HEK293 (cell line): Measurements from ENCODE around the gene POLR2H.
"Not testable (repeated sequence)": the region's sequence is repeated elsewhere in the genome, so short reads cannot be mapped to it uniquely, and the experiment has no call there.

Source experiments
- CTCF ChIA-PET: fragments of 350-600 bp; formaldehyde crosslinking; extraction: SDS; loops from one replicate; lab custom pipeline; 2021; ENCODE audit warnings: antibody characterized with exemption; lab: Yijun Ruan, JAX
- POLR2A ChIA-PET: fragments of 300-600 bp; formaldehyde crosslinking; extraction: SDS; loops from one replicate; lab custom pipeline; 2020; ENCODE audit warnings: antibody characterized with exemption, inconsistent platforms; lab: Yijun Ruan, JAX
- H3K27ac ChIP-seq: fragments of 200-500 bp; sonication (Bioruptor generic); 2 replicates; pipeline ENCODE4 v1.5.1; 2014; ENCODE audit warnings: low read depth, low read length, control low read depth, inconsistent platforms; ENCODE audit errors: extremely low read depth
- H3K36me3 ChIP-seq, 2 experiments: fragments of 200-500 bp in 1 of 2; sonication (Bioruptor generic) in 1 of 2; 1 replicate in 1 of 2; 2 replicates in 1 of 2; pipeline ENCODE4 v1.5.1; 2014 to 2017; ENCODE audit warnings: inconsistent platforms in 2 of 2, low read length in 2 of 2; ENCODE audit not compliant: control insufficient read depth in 2 of 2, insufficient read depth in 1 of 2
- H3K4me1 ChIP-seq: fragments of 200-500 bp; sonication (Bioruptor generic); 2 replicates; pipeline ENCODE4 v1.5.1; 2014; ENCODE audit warnings: mild to moderate bottlenecking, low read length, inconsistent platforms; ENCODE audit not compliant: control insufficient read depth, insufficient read depth
- H3K4me3 ChIP-seq: 2 replicates; pipeline ENCODE4 v1.5.1; 2011; ENCODE audit warnings: low read depth, mild to moderate bottlenecking, control low read depth, low read length, moderate library complexity
- H3K9me3 ChIP-seq: fragments of 200-500 bp; sonication (Bioruptor generic); 2 replicates; pipeline ENCODE4 v1.5.1; 2014; ENCODE audit warnings: low read depth, low read length, inconsistent platforms; ENCODE audit not compliant: control insufficient read depth, insufficient read depth
- ATF2 ChIP-seq: fragments of 450-650 bp; formaldehyde crosslinking; IDR thresholded peaks from 2 replicates; pipeline ENCODE4 v1.5.1; 2016; ENCODE audit warnings: missing biosample characterization, missing genetic modification characterization, low read depth
- EGR2 ChIP-seq: fragments of 450-650 bp; formaldehyde crosslinking; IDR thresholded peaks from 2 replicates; pipeline ENCODE4 v1.5.1; 2016; ENCODE audit warnings: low read depth, missing biosample characterization, missing genetic modification characterization
- GLIS2 ChIP-seq: fragments of 450-650 bp; formaldehyde crosslinking; IDR thresholded peaks from 2 replicates; pipeline ENCODE4 v1.5.1; 2016; ENCODE audit warnings: missing biosample characterization, missing genetic modification characterization
- HOXC10 ChIP-seq: sonication (generic); formaldehyde crosslinking; IDR thresholded peaks from 2 replicates; pipeline ENCODE4 v1.8.1; 2023; ENCODE audit warnings: mild to moderate bottlenecking, missing genetic modification reagents
- IKZF3 ChIP-seq: fragments of 450-650 bp; IDR thresholded peaks from 2 replicates; pipeline ENCODE4 v1.5.0; 2018; ENCODE audit warnings: missing biosample characterization, mild to moderate bottlenecking, missing genetic modification characterization, moderate library complexity
- KLF16 ChIP-seq: fragments of 450-650 bp; formaldehyde crosslinking; IDR thresholded peaks from 2 replicates; pipeline ENCODE4 v1.5.1; 2017; ENCODE audit warnings: missing biosample characterization, missing genetic modification characterization
- KLF17 ChIP-seq: fragments of 450-650 bp; formaldehyde crosslinking; IDR thresholded peaks from 2 replicates; pipeline ENCODE4 v1.5.1; 2016; ENCODE audit warnings: missing biosample characterization, missing genetic modification characterization
- MEIS1 ChIP-seq: sonication (generic); formaldehyde crosslinking; IDR thresholded peaks from 2 replicates; pipeline ENCODE4 v1.8.1; 2022; ENCODE audit warnings: missing genetic modification reagents, mild to moderate bottlenecking, borderline replicate concordance
- MYNN ChIP-seq: fragments of 450-650 bp; formaldehyde crosslinking; IDR thresholded peaks from 2 replicates; pipeline ENCODE4 v1.5.1; 2016; ENCODE audit warnings: missing biosample characterization, missing genetic modification characterization, borderline replicate concordance
- PRDM6 ChIP-seq: fragments of 450-650 bp; formaldehyde crosslinking; IDR thresholded peaks from 2 replicates; pipeline ENCODE4 v1.5.1; 2017; ENCODE audit warnings: missing biosample characterization, missing genetic modification characterization
- SCRT2 ChIP-seq: fragments of 450-650 bp; formaldehyde crosslinking; IDR thresholded peaks from 2 replicates; pipeline ENCODE4 v1.5.1; 2016; ENCODE audit warnings: missing biosample characterization, missing genetic modification characterization
- ZBTB26 ChIP-seq: fragments of 450-650 bp; formaldehyde crosslinking; optimal IDR thresholded peaks from 2 replicates; pipeline ENCODE3; 2016; ENCODE audit warnings: missing biosample characterization, mild to moderate bottlenecking, missing genetic modification characterization
- ZFHX2 ChIP-seq: fragments of 450-650 bp; formaldehyde crosslinking; conservative IDR thresholded peaks from 2 replicates; pipeline ENCODE4 v1.5.1; 2016; ENCODE audit warnings: missing biosample characterization, missing genetic modification characterization
- ZIC2 ChIP-seq: fragments of 450-650 bp; formaldehyde crosslinking; IDR thresholded peaks from 2 replicates; pipeline ENCODE4 v1.5.1; 2016; ENCODE audit warnings: missing biosample characterization, missing genetic modification characterization
- ZNF157 ChIP-seq: fragments of 450-650 bp; formaldehyde crosslinking; IDR thresholded peaks from 2 replicates; pipeline ENCODE4 v1.5.1; 2016; ENCODE audit warnings: missing biosample characterization, missing genetic modification characterization
- ZNF18 ChIP-seq: fragments of 450-650 bp; formaldehyde crosslinking; IDR thresholded peaks from 2 replicates; pipeline ENCODE4 v1.5.1; 2016; ENCODE audit warnings: missing biosample characterization, missing genetic modification characterization
- ZNF2 ChIP-seq: fragments of 450-650 bp; formaldehyde crosslinking; IDR thresholded peaks from 2 replicates; pipeline ENCODE4 v1.5.1; 2016; ENCODE audit warnings: missing biosample characterization, missing genetic modification characterization
- ZNF521 ChIP-seq: fragments of 450-650 bp; formaldehyde crosslinking; IDR thresholded peaks from 2 replicates; pipeline ENCODE4 v1.5.1; 2017; ENCODE audit warnings: missing biosample characterization, mild to moderate bottlenecking, missing genetic modification characterization
- ZNF629 ChIP-seq: fragments of 450-650 bp; formaldehyde crosslinking; IDR thresholded peaks from 2 replicates; pipeline ENCODE4 v1.5.1; 2017; ENCODE audit warnings: missing biosample characterization, missing genetic modification characterization
- ZNF660 ChIP-seq: fragments of 450-650 bp; IDR thresholded peaks from 2 replicates; pipeline ENCODE4 v1.5.1; 2018; ENCODE audit warnings: missing biosample characterization, mild to moderate bottlenecking, missing genetic modification characterization
- ZNF76 ChIP-seq: fragments of 450-650 bp; formaldehyde crosslinking; IDR thresholded peaks from 2 replicates; pipeline ENCODE4; 2016; ENCODE audit warnings: low read depth, missing biosample characterization, missing genetic modification characterization, borderline replicate concordance
- ZNF843 ChIP-seq: fragments of 450-650 bp; formaldehyde crosslinking; IDR thresholded peaks from 2 replicates; pipeline ENCODE4 v1.5.1; 2016; ENCODE audit warnings: missing biosample characterization, missing genetic modification characterization
- ZXDB ChIP-seq: fragments of 450-650 bp; formaldehyde crosslinking; IDR thresholded peaks from 2 replicates; pipeline ENCODE4 v1.5.1; 2016; ENCODE audit warnings: missing biosample characterization, missing genetic modification characterization

POLR2H gene

GRCh38 chr3:184338511-184338945 lies 23.0 kb upstream of the POLR2H start:
- Histone ChIP-seq H3K9me3 (no peaks in the 10 kb centered on the region), H3K4me1 (no peaks in the 10 kb centered on the region), H3K4me3 (peak overlapping the region; percentile 11), H3K36me3 (peaks cover 0 to 55% of the 10 kb centered on the region in 2 experiments; a peak in 1 of 3 replicates), H3K27ac (no peak overlapping the region)
- ChIA-PET CTCF (interaction anchor here (0.8 to 2.2 kb wide), 2 partner anchors 17 to 33 kb away, joined by 3 to 6 read pairs; no protein-coding TSS in a partner anchor), POLR2A (interaction anchor here (0.6 to 2.0 kb wide), 2 partner anchors 10 to 33 kb away, joined by 3 to 5 read pairs; no protein-coding TSS in a partner anchor)
- TF ChIP-seq ZFHX2 (tag by site-specific recombination) (peak; percentile 90), KLF17 (tag by site-specific recombination) (no peak), ZIC2 (peak; percentile 21; the same call in 1 of the 2 replicates), ATF2 (tag by site-specific recombination) (peak; percentile 83), ZBTB26 (tag by site-specific recombination) (peak; percentile 44), ZNF629 (tag by site-specific recombination) (peak; percentile 72), HOXC10 (CRISPR knock-in tag) (no peak), SCRT2 (peak; percentile 85), GLIS2 (tag by site-specific recombination) (peak; percentile 70), ZNF521 (tag by site-specific recombination) (no peak), IKZF3 (peak; percentile 91), PRDM6 (tag by site-specific recombination) (no peak), MYNN (tag by site-specific recombination) (peak; percentile 98), ZNF660 (tag by site-specific recombination) (peak; percentile 56; the same call in 1 of the 2 replicates), ZNF76 (tag by site-specific recombination) (no peak), ZNF843 (tag by site-specific recombination) (no peak), KLF16 (no peak), EGR2 (tag by site-specific recombination) (peak; percentile 73), ZXDB (tag by site-specific recombination) (peak; percentile 36; the same call in 1 of the 2 replicates), ZNF157 (tag by site-specific recombination) (no peak), ZNF2 (tag by site-specific recombination) (no peak)

GRCh38 chr3:184339001-184339400 lies 22.5 kb upstream of the POLR2H start:
- CTCF ChIA-PET: interaction anchor here (0.8 kb wide), 1 partner anchor 16 kb away, joined by 3 read pairs; no protein-coding TSS in a partner anchor
- no peak for TF ChIP-seq MEIS1 (CRISPR knock-in tag)
- TF ChIP-seq ZNF18 (tag by site-specific recombination): no peak
- POLR2A ChIA-PET: interaction anchor here (2.0 kb wide), 1 partner anchor 33 kb away, joined by 5 read pairs; no protein-coding TSS in a partner anchor

GRCh38 chr3:184339451-184340135 lies 21.9 kb upstream of the POLR2H start:
- H3K9me3 ChIP-seq, CTCF ChIA-PET, POLR2A ChIA-PET, H3K4me1 ChIP-seq, H3K4me3 ChIP-seq, H3K27ac ChIP-seq: not testable (repeated sequence)
- peaks cover 0 to 54% of the 10 kb centered on the region in 2 experiments; a peak in 1 of 3 replicates for H3K36me3 ChIP-seq

More at GRCh38 chr3:184339001-184339400, 22.5 kb upstream of the POLR2H start:
- no peak overlapping the region for H3K27ac ChIP-seq
- H3K4me1 ChIP-seq: no peaks in the 10 kb centered on the region
- no peaks in the 10 kb centered on the region for H3K9me3 ChIP-seq
- peak overlapping the region; percentile 11 for H3K4me3 ChIP-seq
- peaks cover 0 to 54% of the 10 kb centered on the region in 2 experiments; a peak in 1 of 3 replicates for H3K36me3 ChIP-seq
